HG02623 (cell line): ENCODE results near the gene UBALD1.
"Not testable (repeated sequence)": the region's sequence is repeated elsewhere in the genome, so short reads cannot be mapped to it uniquely, and the experiment has no call there.

Source experiments
- ATAC-seq: cut with Tn5 transposase; IDR thresholded peaks from one replicate; pipeline ENCODE4 v1.9.1; 2021; ENCODE audit warnings: moderate library complexity; ENCODE audit not compliant: unreplicated experiment

Gene UBALD1

DNA sequence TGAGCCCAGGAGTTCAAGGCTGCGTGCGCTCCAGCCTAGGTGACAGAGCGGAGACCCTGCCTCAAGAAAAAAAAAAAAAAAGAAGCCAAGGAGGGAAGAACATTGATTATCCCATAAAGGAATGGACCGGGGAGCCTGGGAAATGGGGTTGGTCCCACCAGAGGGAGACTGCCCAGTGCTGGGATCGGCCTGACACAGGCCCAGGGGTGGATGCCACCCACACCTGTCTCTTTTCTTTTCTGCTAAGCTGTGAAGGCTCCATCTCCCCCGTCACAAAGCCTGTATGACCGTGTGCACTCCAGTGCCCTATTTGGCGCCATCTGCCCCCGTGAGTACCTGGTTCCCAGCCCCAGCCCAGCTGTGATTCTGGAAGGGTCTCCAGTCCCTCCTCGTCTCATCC lies 15.7 kb downstream of the UBALD1 start:
- no peak for ATAC-seq

DNA sequence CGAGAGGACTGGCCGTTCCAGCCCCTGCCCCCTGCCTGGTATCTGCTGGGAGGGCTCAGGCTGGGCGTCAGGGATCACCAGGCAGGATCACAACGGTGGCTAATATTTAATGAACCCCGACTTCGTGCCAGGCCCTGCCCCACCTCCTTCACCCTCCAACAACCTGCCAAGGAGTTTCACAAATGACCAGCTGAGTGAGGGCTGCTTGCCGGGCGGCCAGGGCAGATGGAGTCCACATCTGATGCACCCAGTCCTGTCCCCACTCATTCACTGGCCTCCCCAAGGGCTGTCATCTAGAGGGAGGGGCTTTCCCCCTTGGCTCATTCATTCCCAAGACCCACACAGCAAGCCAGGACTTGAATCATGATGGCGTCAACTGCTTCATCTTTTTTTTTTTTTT lies 17.5 kb downstream of the UBALD1 start:
- ATAC-seq = no peak

DNA sequence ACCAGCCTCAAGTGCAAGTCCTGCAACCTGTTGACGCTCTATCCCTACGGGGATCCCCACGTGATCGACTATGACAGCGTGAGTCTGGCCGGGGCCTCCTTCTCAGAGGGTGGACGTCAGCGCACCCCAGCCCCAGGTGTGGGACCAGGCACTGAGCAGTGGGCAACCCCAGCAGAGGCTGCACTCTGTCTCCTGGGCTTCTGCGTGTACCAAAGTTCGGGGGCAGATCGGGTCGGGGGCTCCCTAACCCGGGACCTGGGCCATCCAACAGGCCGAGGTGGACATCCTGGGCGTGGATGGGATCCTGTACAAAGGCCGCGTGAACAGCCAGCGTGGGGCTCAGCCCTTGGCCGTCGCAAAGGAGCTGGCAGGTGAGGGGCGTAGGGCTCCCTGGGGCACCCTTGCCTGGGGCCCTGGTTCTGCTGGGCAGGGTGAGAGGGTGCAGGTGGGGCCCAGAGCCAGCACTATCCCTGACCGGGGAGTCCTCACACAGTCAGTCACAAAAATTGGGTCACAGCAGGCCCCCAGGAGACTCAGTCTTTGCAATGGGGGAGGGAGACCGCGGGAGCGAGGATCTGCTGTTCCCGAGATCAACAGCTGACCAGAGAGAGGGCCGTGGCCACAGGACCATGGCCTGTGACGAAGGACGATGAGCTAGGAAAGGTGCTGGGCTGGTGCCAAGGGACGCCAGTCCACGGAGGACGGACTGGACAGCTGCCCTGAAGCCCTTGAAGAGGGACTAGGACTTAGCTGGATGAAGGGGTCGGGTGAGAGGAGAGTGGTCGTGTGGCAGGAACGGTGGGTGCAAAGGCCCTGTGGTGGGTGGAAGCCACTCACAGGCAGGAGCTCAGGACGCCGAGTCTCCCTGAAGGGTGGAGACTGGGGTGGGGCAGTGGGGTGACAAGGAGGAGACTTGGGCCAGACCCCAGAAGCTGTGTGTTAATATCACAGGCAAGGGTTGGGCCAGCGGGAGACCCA lies 20.0 kb downstream of the UBALD1 start:
- no peak for ATAC-seq

DNA sequence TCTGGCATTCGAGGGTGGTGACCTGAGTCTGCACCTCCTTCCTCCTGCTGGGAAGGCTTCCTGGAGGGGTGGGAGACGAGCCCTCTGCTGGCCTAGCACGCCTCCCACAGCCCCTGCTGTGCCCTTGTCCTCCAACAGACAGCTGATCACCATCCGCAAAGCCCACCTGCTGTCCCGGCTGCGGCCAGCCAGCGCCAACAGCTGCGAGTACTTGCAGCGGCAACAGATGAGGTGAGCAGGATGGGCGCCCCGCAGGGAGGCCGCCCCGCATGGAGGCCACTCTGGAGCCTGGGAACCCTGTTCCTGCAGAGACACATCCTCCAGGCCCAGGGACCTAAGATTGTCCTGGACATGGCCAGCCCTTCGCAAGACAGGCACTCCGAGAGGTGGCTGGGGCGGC lies 21.6 kb downstream of the UBALD1 start:
- ATAC-seq = no peak

DNA sequence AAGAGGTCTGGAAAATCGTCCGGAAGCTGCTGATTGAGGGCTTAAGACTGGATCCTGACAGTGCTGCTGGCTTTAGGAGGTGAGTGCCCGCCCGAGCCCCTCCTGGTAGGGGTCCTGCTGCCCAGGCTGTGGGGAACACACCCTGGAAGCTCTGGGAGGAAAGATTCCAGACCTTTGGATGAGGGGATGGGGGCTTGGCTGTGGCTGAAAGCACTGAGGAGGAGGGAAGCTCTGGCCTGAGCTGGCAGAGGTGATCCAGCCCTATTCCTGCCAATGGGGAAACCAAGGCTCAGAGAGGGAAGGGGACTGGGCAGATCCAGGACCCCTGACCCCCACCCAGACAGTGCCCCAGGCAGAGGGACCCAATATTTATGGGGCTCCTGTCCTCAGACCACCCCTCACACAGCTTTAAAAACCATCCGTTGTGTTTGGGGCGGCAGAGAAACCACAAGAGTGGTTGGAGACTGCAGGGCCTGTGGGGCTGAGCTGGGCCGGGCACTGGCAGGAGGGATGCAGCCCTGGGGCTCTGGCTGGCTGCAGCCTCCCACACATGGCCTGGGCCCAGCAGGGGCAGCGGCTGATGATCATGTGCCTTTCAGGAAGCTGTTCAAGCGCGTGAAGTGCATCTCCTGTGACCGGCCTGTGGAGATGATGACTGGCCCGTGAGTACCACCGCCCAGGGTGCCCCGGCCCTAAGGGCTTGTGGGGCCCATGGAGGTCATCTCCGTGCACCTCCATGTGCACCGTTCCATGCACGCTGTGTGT lies 22.8 kb downstream of the UBALD1 start:
- no peak for ATAC-seq

- ATAC-seq = no peak
These were observed 23.5 kb downstream of the UBALD1 start for GRCh38 chr16:4591191-4591590.

DNA sequence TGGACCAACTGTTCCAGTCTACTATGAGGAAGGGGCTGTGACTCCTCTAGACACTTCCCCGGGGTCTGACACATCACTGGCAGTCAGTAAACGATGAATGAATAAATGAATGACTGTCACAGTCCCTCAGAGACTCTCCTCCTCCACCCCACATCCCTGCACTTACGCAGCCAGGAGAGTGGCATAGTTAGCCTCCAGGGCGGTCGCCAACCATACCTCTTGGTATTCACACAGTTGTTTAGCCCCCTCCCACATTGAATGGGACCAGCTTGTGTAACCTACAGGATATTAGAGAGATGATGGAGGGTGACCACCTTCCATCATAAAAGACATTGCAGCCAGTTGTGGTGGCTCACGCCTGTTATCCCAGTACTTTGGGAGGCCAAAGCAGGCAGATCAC lies 25.7 kb downstream of the UBALD1 start:
- ATAC-seq = no peak

DNA sequence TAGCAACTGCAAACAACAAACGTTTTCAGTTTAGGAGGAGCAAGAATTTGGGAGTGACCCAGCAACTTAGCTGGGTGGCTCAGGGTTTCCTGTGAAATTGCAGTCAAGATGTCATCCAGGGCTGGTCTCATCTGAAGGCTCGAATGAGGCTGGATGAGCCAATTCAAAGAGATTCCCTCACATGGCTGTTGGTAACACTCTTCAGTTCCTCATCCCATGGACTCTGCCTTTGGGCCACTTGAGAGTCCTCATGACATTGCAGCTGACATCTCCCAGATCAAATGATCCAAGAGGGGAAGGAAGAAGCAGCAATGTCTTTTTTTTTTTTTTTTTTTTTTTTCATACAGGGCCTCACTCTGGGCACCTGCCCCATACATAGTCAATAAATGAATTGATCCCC lies 26.3 kb downstream of the UBALD1 start:
- ATAC-seq = no peak

GRCh38 chr16:4586291-4586690 lies 28.4 kb downstream of the UBALD1 start:
- ATAC-seq = no peak

DNA sequence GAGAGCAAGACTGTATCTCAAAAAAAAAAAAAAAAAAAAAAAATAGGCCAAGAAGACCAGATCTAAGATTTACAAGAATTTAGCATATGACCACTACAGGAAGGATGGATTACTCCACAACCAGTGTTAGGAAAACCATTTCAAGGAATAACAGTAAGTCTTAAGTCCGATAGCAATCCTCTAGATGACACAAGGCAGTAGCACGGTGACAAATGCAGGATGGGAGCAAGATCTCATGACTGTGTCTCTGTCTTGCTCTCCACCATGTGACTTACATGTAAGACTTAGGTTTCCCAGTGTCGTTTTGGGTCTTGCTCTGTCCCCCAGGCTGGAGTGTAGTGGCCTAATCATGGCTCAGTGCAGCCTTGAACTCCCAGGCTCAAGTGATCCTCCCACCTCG lies 30.8 kb downstream of the UBALD1 start:
- no peak for ATAC-seq

GRCh38 chr16:4580250-4580649 lies 34.4 kb downstream of the UBALD1 start:
- no peak for ATAC-seq

DNA sequence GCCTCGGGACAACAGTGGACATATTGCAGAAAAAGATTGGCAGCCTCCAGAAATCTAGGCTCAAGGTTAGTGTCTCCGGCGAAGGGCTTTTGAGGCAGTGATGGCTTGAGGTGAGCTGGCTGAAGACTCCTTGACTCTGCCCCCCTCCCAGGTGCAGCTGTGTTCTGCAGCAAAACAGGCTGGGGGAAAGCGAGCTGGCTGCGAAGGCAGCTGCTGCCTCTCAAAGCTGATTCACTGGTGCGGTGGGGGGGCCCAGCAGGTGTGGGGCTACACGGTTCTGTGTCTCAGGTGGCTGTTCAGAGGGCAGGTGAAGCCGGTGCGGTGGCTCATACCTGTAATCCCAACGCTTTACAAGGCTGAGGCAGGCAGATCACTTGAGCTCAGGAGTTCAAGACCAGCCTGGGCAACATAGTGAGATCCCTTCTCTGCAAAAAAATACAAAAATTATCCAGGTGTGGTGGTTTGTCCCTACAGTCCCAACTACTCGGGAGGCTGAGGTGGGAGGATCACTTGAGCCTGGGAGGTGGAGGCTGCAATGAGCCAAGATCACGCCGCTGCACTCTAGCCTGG lies 35.6 kb downstream of the UBALD1 start:
- ATAC-seq = no peak

- no peak for ATAC-seq
These were observed 38.7 kb downstream of the UBALD1 start for GRCh38 chr16:4576008-4576407.

GRCh38 chr16:4574919-4575705 lies 39.6 kb downstream of the UBALD1 start:
- ATAC-seq = no peak

DNA sequence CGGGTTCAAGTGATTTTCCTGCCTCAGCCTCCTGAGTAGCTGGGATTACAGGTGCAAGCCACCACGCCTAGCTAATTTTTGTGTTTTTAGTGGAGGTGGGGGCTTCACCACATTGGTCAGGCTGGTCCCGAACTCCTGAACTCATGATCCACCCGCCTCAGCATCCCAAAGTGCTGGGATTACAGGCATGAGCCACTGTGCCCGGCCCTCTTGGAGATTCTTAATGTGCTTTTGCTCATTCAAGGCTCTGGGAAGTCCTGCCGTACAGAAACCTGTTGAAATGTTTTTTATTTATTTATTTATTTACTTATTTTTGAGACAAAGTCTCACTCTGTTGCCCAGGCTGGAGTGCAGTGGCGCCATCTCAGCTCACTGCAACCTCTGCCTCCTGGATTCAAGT lies 40.8 kb downstream of the UBALD1 start:
- not testable (repeated sequence) for ATAC-seq

DNA sequence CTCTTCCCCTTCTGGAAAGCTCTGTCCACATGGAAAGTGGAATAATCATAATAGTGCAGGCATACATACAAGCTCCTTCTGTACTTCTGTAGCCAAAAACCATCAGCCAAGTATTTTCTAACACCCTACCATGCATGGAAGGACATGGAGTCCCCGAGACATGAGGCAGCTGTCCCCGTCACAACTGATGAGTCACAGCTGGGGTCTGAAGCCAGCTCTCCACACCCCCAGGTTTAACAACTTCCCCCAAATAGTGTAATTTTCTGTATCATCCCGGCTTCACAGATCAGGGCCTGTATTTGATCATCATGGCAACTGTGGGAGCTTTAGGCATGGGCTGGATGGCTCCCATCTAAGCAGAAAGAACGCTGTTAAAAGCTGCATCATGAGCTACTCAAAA lies 42.0 kb downstream of the UBALD1 start:
- no peak for ATAC-seq

GRCh38 chr16:4570688-4571321 lies 43.9 kb downstream of the UBALD1 start:
- no peak for ATAC-seq

GRCh38 chr16:4570086-4570485 lies 44.6 kb downstream of the UBALD1 start:
- ATAC-seq = no peak

- ATAC-seq = no peak
These were observed 48.5 kb downstream of the UBALD1 start for GRCh38 chr16:4566144-4566543.

DNA sequence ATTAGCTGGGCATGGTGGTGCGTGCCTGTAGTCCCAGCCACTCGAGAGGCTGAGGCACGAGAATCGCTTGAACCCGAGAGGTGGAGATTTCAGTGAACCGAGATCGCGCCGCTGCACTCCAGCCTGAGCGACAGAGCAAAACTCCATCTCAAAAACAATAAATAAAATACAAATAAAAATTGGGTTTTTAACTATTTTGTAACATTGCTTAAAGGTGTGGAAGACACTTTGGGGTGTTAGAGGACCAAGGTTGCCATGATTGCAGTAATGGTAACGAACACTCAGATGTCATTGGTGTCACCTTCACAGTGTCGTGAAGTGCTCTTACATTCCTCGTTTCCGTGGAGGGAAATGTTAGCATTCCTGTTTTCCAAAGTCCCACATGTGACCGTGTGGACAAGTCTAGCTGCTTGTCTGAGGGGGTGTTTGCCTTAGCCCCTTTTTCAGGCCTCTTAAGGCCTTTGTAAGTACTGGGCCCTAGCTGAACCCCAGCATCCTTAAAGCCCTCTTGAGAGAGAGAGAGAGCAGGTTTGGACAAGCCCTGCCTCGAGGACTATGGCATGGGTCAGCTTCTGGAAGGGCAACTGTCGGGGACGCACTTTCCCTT lies 49.9 kb downstream of the UBALD1 start:
- no peak for ATAC-seq
